Kidney glomerular epithelial cell (primary cell): ENCODE measurements around the gene AQP6.

ENCODE experiments used
- DNase-seq: peaks from one replicate; lab custom pipeline; 2025; lab: John Stamatoyannopoulos, UW

The AQP6 gene

DNA sequence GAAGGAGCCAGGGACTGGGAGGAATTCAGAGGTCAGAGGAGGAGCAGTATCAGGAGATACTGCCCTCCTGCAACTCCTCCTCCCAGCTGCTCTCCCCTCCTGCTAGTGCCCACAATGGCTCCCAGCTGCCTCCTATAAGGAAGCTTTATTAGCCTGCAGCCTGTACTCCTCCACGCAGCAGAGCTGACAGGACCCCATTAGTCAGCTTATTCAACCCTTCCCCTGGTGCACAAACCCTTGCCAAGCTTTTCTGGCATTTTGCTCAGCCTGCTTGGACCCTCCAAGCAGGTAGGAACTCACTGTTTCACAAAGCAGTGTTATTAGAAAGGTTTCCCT, 29.2 kb upstream of the AQP6 start:
- DNase-seq, result no peak

DNA sequence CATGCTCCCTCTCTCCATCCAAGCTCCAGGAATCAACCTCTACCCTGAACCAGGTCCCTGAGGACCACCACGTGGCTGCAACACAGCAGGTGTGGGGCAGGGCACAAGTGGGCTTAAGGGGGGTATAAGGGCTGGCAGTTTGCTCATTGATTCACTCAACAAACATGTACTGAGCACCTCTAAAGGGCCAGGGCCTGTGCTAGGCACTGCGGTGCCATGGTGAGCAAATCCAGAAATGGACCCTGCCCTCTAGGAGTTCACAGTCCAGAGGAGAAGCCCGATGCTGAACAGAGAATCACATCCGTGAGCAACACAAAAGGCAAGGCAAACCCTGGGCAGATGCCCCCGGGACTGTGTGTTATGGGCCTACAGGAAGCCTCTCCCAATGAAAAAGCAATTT, 28.7 kb upstream of the AQP6 start:
- DNase-seq, result no peak

DNA sequence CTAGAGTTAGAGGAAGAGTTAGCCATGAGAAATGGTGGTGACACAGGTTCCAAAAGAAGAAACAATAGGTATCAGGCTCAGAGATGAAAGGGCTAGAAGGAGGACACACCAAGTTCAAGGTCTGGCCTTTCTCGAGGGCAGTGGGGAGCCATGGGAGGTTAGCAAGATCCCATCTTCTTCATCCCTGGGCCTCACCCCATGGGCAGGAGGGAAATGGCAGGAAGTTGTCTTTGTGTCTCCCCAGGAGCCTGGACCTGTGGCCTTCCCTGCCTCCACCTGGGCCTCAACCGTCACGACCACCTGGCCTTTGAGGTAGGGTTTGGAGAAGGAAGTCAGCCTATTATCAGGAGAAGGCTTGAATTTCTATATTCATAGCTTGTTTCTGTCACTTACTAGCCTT, 28.0 kb upstream of the AQP6 start:
- no peak for DNase-seq

DNA sequence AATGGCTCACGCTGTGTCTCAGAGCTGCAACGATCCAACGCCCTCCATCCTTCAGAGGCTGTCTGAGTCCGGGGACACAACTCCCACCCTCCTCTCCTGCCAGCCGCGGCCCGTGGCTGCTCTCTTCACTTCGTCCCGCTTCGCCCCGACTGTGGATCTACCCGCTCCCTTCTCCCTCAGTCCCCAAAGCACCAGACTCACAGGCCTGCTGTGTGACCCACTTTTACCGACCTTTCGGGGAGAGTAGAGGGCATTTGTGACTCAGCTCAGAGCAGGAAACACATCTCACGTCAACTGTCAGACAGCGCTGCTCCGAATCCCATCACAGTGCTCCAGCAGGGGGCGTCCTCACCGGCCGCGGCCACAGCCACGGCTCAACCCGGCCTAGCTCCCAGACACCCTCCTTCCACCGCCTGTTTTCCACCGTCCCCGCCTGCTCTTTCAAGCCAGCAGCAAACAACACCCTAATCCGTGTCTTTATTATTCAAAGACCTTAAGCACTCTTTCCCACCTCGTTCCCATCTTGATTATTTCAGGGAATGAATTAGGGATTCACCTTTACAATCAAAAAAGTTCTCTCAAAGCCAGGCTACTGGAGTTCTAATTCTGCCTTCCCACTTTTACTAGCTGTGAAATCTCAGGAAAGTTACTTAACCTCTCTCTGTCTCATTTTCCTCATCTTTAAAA, 27.2 kb upstream of the AQP6 start:
- DNase-seq, result peak; percentile 83

DNA sequence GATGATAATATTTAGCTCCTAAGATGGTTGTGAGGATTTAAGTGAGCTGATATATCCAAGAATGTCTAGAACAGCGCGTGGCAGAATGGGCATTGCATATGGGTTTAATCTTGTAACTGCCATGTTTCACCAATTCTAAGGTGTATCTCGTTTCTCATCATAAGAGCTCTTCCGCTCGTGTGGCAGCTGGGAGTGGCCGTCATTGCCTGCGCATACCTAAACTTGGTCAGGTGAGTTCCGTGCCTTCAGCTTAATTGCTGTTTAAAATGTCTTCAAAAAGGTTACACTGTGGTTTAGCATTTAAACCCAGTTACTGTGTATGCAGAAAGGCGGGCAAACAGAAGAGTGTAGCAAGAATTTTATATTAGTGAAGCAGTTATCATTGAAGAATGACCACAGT, 26.7 kb upstream of the AQP6 start:
- no peak for DNase-seq

DNA sequence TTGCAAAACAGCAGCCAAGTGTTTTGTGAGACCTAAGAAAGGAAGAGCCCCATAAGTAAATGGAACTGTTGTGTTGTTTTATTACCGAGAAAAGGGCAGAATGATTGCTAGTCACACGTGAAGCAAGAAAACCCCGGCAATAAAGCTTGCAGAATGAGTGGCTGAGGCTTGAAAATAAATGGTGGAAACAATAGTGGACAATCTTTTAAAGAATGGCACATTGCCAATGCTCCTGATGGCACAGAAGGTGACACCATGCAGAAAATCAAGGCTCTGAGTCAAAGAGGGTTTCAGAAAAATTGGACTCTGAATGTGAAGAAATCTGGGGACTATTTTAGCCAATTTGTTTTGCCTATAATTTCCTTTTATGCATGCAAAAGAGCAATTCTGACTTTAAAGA, 26.2 kb upstream of the AQP6 start:
- no peak for DNase-seq

DNA sequence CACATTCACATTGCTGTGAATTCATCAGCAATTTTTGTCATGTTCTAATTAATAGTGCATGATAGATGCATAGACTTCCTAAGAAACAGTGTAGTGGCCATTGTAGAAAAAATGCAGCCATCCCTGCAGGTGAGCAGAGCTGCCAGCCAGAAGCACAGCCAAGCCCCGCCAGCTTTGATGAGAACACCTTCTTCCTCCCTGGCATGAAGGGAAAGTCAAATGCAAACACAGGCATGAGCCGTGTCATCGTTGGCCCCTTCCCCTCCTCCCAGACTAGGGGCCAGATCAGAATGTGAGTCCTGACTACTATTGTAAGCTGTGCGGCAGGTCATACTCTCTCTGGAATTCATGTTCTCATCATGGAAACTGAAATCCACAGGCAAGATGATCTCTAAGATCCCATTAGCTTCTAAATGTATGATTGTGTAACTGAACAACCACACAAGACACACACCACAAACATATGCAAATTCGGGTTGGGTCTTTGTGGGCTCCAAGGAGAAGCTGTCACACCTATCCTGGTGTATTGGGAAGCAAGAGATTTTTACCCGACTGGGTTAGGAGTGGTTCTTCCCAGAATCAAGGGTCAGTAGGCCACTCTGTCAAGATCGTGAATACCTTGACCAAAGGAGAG, 25.0 kb upstream of the AQP6 start:
- DNase-seq, result no peak

DNA sequence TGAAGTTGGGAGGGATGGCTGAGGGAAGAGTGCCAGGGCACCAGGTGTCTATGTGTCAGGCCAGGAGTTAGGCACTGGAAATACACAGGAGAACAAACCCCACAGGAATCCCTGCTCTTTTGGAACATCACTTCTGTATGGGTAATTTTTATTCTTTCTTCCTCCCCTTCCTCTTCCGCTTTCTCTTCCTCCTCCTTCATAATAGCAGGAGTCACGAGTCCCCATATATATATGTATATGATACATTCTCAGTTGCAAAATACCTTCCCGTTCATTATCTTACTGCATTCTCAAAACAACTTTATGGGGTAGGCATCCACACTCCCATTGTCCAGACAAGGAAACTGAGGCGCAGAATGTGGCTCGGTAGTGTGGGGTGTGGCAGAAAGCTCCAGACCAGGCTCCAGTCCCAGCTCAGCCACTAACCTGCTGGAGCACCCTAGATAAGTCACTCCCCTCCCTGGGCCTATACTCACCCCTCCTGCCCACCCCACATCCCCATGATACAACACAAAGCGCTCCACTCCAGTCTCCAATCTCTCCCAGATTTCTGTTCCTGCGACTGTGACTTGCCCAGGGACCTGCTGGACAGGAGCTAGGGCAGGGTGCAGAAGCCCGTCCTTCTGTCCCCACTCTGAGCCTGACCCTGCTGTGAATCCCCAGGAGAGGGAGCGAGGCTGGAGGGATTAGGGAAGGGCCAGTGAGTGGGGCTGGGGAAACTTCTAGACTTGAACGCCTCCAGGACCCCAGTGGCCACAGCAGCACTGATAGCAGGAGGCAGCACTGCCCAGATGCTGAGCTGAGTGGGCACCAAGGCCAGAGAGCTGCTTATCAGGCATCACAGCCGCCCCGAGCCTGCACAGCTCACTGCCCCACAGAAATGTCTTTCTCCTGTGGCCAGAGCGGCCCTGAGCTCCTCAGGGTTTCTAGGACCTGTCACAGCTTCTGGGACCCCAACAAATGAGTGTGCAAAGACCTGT, 23.6 kb upstream of the AQP6 start:
- no peak for DNase-seq

DNA sequence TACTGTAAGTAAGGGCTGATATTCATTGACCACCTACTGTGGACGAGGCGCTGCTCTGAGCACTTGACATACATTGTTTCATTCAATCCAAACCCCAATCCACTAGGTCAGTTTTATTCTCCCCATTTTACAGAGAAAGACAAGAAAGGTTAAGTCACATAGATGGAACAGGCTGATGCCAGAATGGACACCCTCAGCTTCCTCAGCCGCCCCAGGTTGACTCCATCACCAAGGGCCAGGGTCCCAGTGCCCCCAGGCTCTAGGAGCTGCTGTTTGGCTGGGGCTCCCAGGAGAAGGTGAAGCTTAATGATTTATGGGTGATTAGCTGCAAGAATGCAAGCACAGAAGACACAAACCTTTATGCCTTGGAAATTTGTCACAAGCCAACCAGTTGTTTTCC, 22.9 kb upstream of the AQP6 start:
- DNase-seq, result no peak

DNA sequence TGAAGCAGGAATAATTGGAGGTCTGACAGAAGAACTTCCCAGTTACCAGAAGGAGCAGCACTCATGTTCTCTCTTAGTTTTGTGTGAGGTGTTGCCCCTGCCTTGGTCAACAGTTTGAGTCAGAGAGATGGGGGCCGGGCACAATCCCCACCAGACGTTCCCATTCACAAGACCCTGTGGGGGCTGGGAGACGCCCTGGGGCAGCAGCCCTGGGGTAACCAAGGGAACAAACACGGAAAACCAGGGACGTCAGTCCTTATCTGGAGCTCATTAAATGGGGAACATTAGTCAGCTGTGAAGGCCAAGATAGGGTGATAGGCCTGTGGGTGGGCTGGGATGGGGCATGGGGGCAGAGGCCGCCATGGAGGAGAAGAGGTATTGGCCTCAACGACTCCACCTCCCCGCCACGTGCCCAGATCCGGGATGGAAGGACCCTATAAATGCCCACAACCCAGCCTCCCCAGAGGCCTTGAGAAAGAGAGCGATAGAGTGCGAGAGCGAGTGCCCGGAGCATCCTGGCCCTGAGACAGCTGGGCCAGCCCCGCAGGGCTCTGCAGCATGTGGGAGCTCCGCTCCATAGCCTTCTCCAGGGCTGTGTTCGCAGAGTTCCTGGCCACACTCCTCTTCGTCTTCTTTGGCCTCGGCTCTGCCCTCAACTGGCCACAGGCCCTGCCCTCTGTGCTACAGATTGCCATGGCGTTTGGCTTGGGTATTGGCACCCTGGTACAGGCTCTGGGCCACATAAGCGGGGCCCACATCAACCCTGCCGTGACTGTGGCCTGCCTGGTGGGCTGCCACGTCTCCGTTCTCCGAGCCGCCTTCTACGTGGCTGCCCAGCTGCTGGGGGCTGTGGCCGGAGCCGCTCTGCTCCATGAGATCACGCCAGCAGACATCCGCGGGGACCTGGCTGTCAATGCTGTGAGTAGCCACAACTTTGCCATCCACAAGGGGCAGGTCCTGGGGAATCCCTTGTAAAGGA, 22.2 kb upstream of the AQP6 start, which contains the start of gene AQP2:
Gene AQP2 (plus strand): TSS at position 465 of the 979 bp plus-strand sequence. CDS start 94 bp downstream, at position 559.
- DNase-seq, result no peak

DNA sequence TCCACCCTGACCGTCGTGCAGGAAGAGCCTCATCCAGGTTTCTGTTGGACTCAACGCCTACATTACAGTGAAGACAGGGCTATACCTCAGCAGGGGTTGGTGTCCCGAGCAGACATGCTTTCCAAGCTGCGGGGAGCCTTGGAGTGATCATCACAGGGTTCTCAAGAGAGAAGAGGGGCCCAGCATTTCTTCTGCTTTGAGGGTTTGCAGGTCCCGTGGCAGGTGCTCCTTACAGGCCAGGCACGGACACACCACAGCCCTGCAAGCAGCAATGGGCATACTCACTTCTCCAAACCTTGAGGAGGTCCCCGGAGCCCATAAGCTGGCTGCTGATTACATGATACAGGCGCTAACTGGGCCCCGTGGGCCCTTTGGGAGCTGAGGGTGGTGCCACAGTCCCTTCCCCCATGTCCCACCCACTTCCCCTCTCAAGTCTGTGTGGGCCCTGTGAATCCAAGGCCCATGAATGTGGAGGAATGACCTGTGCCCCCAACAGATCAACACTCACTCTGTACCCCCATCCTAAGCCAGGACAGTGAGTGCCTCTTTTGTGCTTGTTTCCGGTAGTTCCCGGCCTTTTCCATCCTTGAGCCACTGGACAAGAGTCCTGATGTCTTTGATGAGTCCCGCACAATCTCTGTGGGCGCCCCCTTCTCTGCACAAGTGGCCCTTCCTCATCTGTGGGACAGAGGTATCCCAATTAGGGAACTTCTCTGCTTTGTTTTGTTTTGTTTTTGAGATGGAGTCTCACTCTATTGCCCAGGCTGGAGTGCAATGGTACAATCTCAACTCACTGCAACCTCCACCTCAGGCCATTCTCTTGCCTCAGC, 21.1 kb upstream of the AQP6 start:
- no peak for DNase-seq

DNA sequence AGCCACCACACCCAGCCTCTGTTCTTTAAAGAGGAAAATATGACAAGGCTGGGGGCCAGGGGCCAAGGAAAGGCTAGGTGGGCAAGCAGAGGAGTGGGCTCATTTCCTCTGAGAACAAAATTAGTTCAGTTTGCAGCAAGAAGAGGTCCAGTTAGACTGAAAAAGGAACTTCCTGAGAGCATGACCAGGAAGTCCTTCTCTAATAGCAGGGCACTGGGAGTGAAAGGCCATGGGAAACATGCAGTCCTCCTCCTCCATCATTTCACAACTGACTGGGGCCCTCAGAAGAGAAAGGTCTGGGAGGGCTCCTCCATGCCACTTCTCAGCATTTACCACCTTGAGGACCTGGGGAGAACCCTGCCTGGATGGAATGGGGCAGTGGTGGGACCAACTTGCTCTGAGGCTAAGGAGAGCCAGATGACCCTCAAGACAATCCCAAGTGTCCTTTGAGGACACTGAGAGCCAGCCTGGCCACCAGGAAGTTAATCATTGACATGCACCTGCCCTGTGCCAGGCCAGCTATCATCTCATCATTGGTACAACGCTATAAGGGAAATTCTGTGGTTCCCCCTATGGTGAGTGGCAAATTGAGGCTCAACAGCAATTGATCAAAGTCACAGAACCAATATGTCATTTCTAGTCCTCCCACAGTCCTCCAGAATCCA, 20.2 kb upstream of the AQP6 start:
- DNase-seq, result no peak

DNA sequence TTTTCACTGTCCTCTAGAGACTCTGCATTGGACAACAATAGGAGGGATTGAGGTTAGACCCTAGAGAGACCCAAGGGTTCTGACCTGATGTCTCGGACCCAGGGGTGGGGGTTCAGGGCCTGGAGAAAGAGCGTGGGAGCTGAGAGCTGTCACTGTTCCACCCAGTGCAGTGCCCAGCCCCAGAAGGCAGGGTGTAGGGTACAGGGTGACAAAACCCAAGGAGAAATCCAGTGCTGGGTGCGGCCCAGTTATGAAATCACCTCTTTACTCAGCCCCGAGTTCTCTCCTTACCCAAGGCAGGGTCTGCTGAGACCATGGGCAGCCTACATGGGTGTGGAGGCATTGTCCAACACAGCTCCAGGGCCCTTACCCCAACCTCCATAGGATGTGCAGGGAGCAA, 19.6 kb upstream of the AQP6 start:
- DNase-seq, result no peak

DNA sequence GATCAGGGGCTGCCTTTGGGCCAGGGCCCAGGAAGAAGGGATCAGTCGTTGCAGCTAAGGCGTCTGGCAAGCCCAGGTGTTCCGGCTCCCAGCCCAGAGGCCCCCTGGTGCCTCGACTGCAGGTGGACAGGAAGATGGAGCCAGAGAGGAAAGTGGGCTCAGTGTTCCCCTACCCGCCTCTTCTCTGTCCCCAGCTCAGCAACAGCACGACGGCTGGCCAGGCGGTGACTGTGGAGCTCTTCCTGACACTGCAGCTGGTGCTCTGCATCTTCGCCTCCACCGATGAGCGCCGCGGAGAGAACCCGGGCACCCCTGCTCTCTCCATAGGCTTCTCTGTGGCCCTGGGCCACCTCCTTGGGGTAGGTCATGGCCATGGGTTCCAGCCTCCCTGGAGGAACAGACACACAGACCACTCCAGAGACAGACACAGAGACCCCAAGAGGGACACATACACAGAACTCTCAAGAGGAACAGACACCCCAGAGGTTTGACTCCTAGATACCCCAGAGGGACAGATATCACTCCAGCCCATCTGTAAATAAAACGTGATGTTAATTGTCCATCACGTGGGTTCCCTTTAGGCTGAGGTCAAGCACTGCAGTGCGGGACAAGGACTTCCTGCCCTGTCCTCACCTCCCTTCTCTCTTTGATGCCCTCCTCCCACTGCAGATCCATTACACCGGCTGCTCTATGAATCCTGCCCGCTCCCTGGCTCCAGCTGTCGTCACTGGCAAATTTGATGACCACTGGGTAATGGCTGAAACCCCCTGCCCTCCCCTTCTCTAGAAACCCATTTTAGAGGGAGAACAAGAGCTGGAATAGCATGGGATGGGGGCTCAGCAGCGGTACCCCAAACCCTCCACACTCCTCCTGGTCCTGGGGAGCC, 18.5 kb upstream of the AQP6 start:
- no peak for DNase-seq

DNA sequence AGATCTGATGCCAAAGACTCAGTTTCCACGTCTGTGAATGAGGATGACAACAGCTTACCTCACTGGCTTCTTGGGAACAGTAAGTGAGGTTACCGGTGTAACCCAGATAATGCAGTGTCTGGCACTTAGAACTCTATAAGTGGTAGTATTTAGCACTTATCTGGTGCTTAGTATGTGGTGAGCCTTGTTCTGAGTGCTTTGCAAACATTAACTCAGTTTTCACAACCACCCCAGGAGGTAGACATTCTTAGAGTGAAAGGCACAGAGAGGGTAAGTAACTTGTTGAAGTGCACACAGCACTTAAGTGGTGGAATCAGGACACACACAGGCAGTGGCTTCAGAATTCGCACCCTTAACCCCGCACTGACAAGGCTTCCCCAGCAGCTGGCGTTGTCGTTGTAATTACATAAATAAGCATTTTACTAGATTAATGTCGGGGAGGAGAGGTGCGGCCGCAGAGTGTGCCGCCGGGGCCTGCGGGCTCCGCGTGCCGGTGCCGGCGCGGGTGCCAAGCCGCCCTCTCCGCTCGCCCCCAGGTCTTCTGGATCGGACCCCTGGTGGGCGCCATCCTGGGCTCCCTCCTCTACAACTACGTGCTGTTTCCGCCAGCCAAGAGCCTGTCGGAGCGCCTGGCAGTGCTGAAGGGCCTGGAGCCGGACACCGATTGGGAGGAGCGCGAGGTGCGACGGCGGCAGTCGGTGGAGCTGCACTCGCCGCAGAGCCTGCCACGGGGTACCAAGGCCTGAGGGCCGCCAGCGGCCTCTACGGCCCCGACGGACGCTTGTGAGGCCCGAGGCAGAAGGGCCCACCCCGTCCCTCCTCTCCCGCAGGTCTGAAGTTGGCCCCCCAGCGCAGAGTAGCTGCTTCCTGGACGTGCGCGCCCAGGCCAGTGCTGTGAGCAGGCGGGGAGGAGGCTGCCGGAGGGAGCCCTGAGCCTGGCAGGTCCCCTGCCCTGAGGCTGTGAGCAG, 17.6 kb upstream of the AQP6 start:
- no peak for DNase-seq

DNA sequence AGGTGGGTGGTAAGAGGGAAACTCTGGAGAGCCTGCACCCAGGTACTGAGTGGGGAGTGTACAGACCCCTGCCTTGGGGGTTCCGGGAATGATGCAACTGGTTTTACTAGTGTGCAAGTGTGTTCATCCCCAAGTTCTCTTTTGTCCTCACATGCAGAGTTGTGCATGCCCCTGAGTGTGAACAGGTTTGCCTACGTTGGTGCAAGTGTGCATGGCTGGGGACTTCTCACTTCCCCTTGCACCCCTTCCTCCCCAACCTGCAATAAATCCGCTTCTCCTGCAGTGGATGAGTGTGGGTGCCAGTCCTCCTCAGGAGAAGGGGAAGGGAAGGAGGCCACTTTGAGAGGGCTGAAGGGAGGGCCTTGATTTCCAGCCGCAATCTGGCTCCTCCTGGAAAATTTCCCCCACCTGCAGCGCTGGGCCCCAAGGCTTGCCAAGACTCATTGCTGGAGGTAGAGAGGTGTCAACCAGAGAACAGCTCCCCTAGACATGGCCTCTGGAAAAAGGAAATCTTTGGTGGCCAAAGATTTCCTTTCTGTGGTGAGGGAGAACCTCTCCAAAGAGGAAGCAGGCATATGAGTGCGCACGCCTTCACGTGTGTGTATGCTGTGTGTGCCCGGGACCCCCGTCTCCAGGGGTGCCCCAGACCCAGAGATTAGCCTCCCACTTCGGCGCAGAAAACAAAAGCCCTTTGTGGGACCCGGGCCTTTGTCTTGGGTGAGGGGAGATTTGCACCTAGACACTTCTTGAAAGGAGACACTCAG, 16.7 kb upstream of the AQP6 start:
- no peak for DNase-seq
